ENCODE data around the gene OSGEPL1.

OSGEPL1 gene

DNA sequence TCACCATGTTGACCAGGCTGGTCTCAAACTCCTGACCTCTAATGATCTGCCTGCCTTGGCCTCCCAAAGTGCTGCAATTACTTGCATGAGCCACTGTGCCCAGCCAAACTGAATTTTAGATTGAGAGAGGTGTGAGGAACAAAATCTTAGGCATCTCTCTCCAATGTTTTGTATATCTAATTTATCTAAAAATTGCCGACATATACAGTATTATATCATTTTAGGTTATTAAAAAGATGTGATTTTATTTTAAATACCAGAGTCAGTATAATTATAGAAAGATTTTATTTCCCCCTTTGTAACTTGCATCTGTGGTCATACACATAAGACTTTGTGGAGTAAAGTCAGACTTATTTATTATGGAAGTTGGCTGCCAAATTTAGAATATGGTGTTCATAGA, 31.7 kb upstream of the OSGEPL1 start:
- peaks cover 24% of the 10 kb centered on the region for H3K79me2 ChIP-seq (ENCODE audit: low read length)
- H3K27ac ChIP-seq (ENCODE audit: low read length): no peak overlapping the region
- H3K9ac ChIP-seq (ENCODE audit: low read length): no peak overlapping the region
- H3K4me2 ChIP-seq (ENCODE audit: low read depth, low read length): no peak overlapping the region
- peaks cover 8% of the 10 kb centered on the region; the same call in 1 of the 2 replicates for H3K36me3 ChIP-seq (replicated peaks; ENCODE audit: insufficient read depth, low read length)
- DNase-seq: no peak
- H3F3A ChIP-seq (ENCODE audit: insufficient read depth, low read length): no peaks in the 10 kb centered on the region
- no peak overlapping the region for H3K4me3 ChIP-seq (ENCODE audit: low read length)
- no peaks in the 10 kb centered on the region for H3K4me1 ChIP-seq (ENCODE audit: low read length)
- H3K27me3 ChIP-seq (replicated peaks; ENCODE audit: insufficient read depth, low read length): no peaks in the 10 kb centered on the region
- H2AFZ ChIP-seq (ENCODE audit: low read length): no peak overlapping the region
- H3K9me3 ChIP-seq (replicated peaks; ENCODE audit: insufficient read depth, low read length): no peaks in the 10 kb centered on the region
- TF ChIP-seq EZH2 (optimal IDR thresholded peaks at IDR 0.05; ENCODE audit: low read depth, low read length) (no peak), EZH2phosphoT487 (IDR thresholded peaks at IDR 0.05; ENCODE audit: low read length) (no peak)
- TF ChIP-seq, protein P1, sequence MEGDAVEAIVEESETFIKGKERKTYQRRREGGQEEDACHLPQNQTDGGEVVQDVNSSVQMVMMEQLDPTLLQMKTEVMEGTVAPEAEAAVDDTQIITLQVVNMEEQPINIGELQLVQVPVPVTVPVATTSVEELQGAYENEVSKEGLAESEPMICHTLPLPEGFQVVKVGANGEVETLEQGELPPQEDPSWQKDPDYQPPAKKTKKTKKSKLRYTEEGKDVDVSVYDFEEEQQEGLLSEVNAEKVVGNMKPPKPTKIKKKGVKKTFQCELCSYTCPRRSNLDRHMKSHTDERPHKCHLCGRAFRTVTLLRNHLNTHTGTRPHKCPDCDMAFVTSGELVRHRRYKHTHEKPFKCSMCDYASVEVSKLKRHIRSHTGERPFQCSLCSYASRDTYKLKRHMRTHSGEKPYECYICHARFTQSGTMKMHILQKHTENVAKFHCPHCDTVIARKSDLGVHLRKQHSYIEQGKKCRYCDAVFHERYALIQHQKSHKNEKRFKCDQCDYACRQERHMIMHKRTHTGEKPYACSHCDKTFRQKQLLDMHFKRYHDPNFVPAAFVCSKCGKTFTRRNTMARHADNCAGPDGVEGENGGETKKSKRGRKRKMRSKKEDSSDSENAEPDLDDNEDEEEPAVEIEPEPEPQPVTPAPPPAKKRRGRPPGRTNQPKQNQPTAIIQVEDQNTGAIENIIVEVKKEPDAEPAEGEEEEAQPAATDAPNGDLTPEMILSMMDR (IDR thresholded peaks at IDR 0.05; ENCODE audit: low read length): no peak
- H3K9me2 ChIP-seq (replicated peaks; ENCODE audit: insufficient read depth, low read length): no peaks in the 10 kb centered on the region
- H4K20me1 ChIP-seq (ENCODE audit: insufficient read depth, low read length): no peaks in the 10 kb centered on the region

DNA sequence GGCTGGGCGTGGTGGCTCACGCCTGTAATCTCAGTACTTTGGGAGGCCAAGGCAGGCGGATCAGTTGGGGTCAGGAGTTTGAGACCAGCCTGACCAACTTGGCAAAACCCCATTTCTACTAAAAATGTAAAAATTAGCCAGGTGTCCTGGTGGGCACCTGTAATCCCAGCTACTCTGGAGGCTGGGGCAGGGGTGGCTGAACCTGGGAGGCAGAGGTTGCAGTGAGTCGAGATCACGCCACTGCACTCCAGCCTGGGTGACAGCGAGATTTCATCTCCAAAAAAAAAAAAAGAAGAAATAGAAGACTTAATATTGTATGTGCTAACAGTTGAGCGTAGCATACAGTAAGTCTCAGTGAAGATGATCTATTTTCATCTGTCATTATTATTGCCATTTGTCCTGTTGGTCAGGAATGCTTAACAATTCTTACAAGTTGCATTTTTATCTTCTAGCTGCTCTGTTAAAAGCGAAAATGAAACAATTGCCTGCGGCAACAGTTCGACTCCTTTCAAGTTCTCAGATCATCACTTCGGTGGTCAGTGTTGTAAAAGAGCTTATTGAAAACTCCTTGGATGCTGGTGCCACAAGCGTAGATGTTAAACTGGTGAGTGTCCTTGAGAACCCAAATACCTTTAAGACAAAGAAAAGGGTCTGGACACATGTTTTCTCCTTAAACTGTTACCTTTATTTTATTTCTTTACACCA, 28.9 kb upstream of the OSGEPL1 start:
- Histone ChIP-seq H3K9me3 (replicated peaks; ENCODE audit: insufficient read depth, low read length) (no peaks in the 10 kb centered on the region), H3K27me3 (replicated peaks; ENCODE audit: insufficient read depth, low read length) (no peaks in the 10 kb centered on the region), H4K20me1 (ENCODE audit: insufficient read depth, low read length) (no peaks in the 10 kb centered on the region), H3K4me3 (ENCODE audit: low read length) (0 out of 2 replicates have a peak overlapping the region, but pooled peaks have one; percentile 6), H3K9me2 (replicated peaks; ENCODE audit: insufficient read depth, low read length) (no peaks in the 10 kb centered on the region), H3K4me2 (ENCODE audit: low read depth, low read length) (peak overlapping the region; percentile 28; the same call in 1 of the 2 replicates), H2AFZ (ENCODE audit: low read length) (no peak overlapping the region), H3K36me3 (replicated peaks; ENCODE audit: insufficient read depth, low read length) (peaks cover 4% of the 10 kb centered on the region; the same call in 1 of the 2 replicates), H3K4me1 (ENCODE audit: low read length) (no peaks in the 10 kb centered on the region), H3K27ac (ENCODE audit: low read length) (peak overlapping the region; percentile 15; the same call in 1 of the 2 replicates), H3F3A (ENCODE audit: insufficient read depth, low read length) (no peaks in the 10 kb centered on the region), H3K9ac (ENCODE audit: low read length) (no peak overlapping the region), H3K79me2 (ENCODE audit: low read length) (peaks cover 47% of the 10 kb centered on the region)
- no peak for TF ChIP-seq EZH2phosphoT487 (IDR thresholded peaks at IDR 0.05; ENCODE audit: low read length)
- TF ChIP-seq, protein P1 (IDR thresholded peaks at IDR 0.05; ENCODE audit: low read length): no peak
- TF ChIP-seq EZH2 (optimal IDR thresholded peaks at IDR 0.05; ENCODE audit: low read depth, low read length): no peak
- DNase-seq: peak; percentile 59

DNA sequence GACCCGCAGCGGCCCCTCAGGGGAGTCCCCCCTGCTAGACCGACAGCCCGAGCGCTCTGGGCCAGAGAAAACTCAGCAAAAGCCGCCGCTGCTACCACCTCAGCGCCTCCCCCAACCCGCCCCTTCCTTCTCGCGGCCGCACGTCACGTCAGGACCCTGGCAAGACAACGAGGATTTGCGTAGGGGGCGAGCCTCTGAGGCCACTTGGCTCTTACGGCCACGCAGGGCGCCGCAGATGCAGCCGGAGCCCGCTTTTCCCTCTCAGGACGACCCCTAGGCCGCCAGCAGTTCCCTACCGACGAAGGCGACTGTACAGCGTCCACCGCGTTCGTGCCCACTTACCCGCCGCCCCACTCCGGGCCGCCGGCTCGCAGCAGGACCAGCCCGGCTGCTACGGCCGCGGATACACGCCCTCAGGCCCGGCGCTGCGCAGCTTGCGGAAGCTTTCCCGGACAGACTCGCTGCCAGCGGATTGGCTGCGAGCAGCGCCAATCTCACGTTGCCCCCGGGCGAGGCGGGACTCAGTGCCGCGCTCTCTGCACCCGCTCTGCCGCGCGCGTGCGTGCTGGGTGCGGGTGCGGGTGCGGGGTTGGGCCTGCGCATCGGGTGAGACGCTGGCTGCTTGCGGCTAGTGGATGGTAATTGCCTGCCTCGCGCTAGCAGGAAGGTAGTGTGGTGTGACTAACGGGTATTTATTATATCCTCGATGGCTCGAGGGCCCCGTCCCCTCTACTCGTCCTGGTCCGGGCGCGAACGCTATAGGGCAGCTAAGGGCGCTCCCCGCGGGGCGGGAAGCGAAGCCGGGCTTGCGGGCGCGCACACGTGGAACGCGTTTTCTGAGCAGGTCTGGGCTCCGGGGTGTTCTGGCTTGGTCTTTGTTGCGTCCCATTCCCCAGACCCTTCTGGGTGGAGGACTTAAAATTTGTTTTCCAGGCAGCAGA, 21.6 kb upstream of the OSGEPL1 start, which contains the start of the genes ORMDL1 and PMS1:
Gene ORMDL1 (minus strand): TSS at position 413 of the 941 bp plus-strand sequence. CDS start 1,744 bp downstream, outside the sequence.
Gene PMS1 (plus strand): TSS at position 524 of the 941 bp plus-strand sequence. CDS start 7,360 bp downstream, outside the sequence.
- Histone ChIP-seq H4K20me1 (ENCODE audit: insufficient read depth, low read length) (no peaks in the 10 kb centered on the region), H3K9ac (ENCODE audit: low read length) (peak within 1 kb of the TSS; percentile 89), H3K4me3 (ENCODE audit: low read length) (peak within 1 kb of the TSS; percentile 79), H3K4me2 (ENCODE audit: low read depth, low read length) (peak within 1 kb of the TSS; percentile 97), H3K79me2 (ENCODE audit: low read length) (peaks cover 87% of the 10 kb centered on the region), H3F3A (ENCODE audit: insufficient read depth, low read length) (peaks cover 17% of the 10 kb centered on the region), H3K36me3 (replicated peaks; ENCODE audit: insufficient read depth, low read length) (peaks cover 3% of the 10 kb centered on the region; the same call in 1 of the 2 replicates), H2AFZ (ENCODE audit: low read length) (peak within 1 kb of the TSS; percentile 72), H3K9me2 (replicated peaks; ENCODE audit: insufficient read depth, low read length) (no peaks in the 10 kb centered on the region), H3K9me3 (replicated peaks; ENCODE audit: insufficient read depth, low read length) (no peaks in the 10 kb centered on the region), H3K27me3 (replicated peaks; ENCODE audit: insufficient read depth, low read length) (no peaks in the 10 kb centered on the region), H3K4me1 (ENCODE audit: low read length) (peaks cover 12% of the 10 kb centered on the region), H3K27ac (ENCODE audit: low read length) (peak within 1 kb of the TSS; percentile 95)
- TF ChIP-seq EZH2phosphoT487 (IDR thresholded peaks at IDR 0.05; ENCODE audit: low read length) (no peak), EZH2 (optimal IDR thresholded peaks at IDR 0.05; ENCODE audit: low read depth, low read length) (no peak)
- TF ChIP-seq, protein P1 (IDR thresholded peaks at IDR 0.05; ENCODE audit: low read length): no peak
- DNase-seq: peak; percentile 98

Measured in MM.1S (cell line).